ENCODE results near the gene TRA2B.

The TRA2B gene

GRCh38 chr3:185954366-185954723 is 16.5 kb upstream of the TRA2B start:
- DNase-seq (ENCODE audit: low read depth in 2 of 3, low spot score in 1 of 3) = no peak

GRCh38 chr3:185950728-185951127 is 12.9 kb upstream of the TRA2B start:
- no peak for DNase-seq (ENCODE audit: low read depth in 2 of 3, low spot score in 1 of 3)

- no peak for DNase-seq (ENCODE audit: low read depth in 2 of 3, low spot score in 1 of 3)
Measured at GRCh38 chr3:185949515-185949914, 11.7 kb upstream of the TRA2B start.

- no peak for DNase-seq (ENCODE audit: low read depth in 2 of 3, low spot score in 1 of 3)
Measured at GRCh38 chr3:185948292-185948691, 10.5 kb upstream of the TRA2B start.

DNA sequence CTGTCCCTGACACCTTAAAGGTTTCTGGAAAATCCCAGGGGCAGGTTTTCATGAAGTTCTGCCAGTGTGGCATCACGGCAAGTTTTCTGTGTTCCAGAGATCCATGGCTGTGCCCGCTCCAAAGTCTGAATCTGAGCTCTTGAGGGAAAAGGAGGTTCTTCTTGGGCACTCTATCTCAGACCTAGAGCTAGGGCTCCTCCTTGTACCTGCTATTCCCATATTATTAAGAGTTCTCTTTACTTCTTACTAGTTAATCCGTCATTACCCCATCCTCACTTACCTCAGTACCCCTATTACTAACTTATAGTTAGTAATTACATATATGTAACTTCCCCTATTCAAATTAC is 5.9 kb upstream of the TRA2B start:
- no peak for DNase-seq (ENCODE audit: low read depth in 2 of 3, low spot score in 1 of 3)

DNA sequence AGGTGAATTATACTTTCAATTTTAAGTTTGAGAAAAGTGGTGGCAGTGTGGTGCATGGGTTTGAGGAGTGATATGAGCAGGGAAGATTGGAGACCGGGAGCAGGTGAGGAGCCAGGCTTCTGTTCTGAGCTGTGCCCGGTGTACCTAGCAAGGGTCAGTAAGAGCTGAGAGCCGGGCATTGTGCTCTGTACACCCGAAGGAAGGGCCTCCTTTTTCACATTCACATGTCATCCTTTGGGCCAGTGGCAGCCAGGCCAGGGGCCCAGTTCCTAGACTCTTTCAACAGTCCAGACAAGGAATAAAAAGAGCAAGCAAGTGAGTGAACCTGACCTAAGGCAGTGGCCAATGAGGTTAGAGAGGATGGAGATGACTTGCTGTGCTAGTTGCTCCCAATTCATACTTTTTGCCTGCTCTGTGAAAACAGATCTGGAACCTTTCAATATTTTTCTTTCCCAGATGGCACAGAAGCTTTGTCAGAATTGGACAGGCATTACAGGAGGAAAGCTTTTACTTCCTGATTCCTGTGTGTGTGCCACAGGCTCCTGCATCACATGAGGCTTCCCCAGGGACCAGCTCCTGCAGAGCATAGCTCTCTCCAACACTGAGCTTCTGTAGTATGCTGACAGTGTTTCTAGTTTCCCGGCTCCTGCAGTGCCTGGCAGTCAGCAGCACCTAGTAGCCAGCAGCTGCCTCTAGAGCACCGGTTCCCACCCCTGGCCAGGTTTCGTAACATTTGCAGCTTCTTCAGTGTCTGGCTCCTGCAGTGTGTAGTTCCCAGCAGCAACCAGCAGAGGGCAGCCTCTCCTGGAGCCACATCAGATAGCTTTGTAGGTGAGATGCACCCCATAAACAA is 5.3 kb upstream of the TRA2B start:
- peak; percentile 73 to 83 (median 77) for DNase-seq (ENCODE audit: low read depth in 2 of 3, low spot score in 1 of 3)

- DNase-seq (ENCODE audit: low read depth in 2 of 3, low spot score in 1 of 3) = no peak
Measured at GRCh38 chr3:185942396-185942795, 4.6 kb upstream of the TRA2B start.

- no peak for DNase-seq (ENCODE audit: low read depth in 2 of 3, low spot score in 1 of 3)
Measured at GRCh38 chr3:185940951-185941350, 3.1 kb upstream of the TRA2B start.

DNA sequence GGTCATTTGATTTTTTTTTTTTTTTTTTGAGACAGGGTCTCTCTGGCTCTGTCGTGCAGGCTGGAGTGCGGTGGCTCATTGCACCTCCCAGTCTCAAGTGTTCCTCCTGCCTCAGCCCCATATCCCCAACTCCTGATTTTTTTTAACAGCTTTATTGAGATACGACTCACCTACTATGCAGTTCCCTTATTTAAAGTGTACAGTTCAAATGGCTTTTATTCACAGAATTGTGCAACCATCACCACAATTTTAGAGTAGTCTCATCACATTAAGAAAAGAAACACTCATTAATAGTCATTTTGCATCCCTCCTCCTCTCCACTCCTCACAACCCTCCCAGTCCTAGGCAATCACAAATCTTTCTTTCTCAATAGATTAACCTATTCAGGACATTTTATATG is 1.9 kb upstream of the TRA2B start:
- DNase-seq (ENCODE audit: low read depth in 2 of 3, low spot score in 1 of 3) = no peak

DNA sequence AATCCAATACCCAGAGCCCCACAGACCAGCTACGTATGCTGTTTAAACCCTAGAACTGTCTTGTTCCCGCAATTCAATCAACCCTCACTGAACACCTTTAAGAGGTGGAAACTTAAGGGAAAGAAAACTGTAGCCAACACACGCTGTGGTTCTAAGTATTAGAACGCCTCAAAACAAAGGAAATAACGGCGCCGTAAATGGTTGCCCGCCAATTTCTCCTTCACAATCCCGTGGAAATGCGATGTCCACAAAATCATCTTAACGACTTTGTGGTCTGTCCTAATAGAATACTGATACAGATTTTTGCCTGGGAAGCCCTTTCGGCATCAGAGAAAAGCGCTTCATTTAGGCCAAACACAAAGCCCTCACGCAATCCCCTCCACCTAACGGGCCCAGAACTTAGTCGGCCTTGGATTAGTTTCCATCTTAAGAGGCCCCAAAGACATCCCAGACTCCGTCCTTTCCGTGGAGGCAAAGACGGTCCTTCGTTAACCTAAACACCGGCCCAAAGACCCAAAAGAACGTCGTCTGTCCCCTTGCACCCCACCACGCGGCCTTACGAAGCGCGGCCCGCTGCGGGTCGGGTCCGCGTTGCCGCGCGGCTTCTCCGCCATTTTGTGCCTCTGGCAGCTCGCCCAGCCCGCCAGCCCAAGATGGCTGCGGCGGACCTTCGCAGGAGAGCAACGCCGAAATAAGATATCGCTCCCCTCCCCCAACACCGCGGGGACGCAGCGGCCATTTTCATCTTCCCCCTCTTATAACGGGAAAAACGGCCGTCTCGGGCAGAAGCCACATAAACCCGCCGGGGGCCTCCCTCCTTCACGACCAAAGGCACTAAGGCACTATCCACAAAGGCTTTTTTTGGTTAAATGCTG is 763 bp downstream of the TRA2B start:
- DNase-seq (ENCODE audit: low read depth in 2 of 3, low spot score in 1 of 3) = peak; percentile 79 to 85 (median 79)

DNA sequence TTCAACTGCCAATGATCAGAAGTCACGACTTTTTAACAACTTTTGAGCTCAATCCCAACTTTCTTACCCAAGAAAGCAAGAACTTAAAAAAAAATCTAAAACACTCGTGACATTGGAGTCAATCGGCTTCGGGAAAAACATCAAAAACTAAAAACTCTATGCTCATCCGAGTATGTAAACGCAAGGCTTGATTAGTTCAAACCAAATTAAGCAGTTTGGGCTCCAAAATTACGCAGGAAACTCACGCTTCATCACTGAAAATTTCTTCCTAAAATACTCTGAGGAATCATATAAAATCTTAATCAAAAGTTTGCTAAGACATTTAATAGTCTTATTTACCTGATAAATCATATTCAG is 1.6 kb downstream of the TRA2B start:
- DNase-seq (ENCODE audit: low read depth in 2 of 3, low spot score in 1 of 3) = no peak

DNA sequence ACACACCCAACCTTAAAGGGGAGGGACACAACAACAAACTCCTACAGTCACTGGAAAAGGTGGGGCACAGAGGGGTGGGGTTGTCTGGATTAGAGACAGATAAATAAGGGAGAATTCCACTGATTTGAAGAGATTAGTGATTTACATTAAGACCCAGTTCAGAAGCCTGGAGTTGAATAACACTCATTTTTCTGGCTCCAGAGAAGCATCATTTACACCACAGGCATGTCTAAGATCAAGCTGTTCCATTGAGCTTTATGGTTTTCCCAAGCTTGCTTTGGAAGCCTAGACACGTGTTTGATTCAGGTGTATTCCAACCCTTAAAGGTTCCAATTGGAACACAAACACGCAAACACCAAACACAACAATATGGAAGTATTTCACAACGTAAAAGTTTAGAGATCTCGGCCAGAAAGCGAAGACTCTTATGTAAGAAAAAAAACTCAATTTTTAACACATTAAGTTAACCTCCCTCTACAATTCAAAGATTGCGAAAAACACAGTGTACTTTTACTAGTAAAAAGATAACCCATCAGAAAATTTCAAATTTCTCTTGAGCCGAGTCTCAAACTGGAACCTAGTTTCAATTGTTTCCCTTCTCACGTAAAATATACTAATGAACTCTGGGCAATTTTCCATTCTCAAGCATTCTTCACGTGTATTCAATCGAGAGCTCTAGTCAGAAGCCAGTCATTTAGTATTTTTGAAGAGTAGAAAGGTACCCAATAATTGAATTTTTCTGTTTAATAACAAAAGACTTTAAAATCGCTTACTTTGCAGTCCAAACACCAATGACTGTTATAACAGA is 2.1 kb downstream of the TRA2B start:
- no peak for DNase-seq (ENCODE audit: low read depth in 2 of 3, low spot score in 1 of 3)

DNA sequence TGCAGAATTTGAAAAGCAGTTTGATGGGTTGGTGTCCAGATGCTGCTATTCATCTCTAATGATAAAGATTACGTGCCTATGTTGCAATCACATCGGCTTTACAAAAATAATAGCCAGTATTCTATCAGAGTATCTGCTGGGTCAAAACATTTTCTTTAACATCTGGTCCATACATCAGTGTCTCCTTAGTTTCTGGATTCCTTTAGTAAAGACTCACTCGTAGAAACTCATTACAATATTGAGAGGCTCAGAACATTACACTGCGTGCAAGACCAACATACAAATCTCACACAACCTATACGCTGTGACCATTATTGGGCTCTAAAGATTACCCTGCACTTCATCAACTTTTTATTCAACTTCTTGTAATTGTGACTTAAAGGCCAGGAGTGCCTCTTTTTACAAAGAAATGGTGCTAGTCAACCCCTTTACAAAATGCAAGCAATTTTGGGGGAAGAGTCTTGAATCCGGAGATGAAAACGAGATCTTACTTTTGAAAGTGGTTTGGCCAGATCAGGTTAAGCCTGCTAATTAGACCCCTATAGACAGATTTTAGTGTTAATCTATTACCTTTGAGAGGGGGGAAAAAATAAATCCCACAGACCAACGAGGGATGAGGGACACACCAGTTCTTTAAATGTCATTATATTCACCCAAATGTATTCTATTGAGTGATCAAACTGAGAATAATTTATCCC is 2.9 kb downstream of the TRA2B start:
- no peak for DNase-seq (ENCODE audit: low read depth in 2 of 3, low spot score in 1 of 3)

DNA sequence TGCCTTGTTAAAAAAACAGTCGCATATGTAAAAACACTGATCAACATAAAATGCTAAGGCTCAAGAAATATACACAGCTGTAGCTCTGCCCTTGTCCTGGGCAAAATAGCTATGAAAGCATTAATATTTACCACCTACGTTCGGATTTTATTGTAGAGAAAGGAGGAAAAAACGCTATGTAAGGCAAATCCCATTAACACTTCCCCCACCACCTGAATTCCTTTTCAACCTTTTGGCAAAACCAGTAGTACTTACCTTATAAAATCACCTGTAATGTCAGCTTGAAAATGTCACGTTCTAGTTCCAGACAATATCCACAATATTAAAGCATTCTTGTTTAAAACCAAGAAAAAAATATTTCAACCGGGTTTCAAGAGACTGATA is 3.6 kb downstream of the TRA2B start:
- no peak for DNase-seq (ENCODE audit: low read depth in 2 of 3, low spot score in 1 of 3)

GRCh38 chr3:185933374-185934173 is 4.2 kb downstream of the TRA2B start:
- DNase-seq (ENCODE audit: low read depth in 2 of 3, low spot score in 1 of 3) = no peak

DNA sequence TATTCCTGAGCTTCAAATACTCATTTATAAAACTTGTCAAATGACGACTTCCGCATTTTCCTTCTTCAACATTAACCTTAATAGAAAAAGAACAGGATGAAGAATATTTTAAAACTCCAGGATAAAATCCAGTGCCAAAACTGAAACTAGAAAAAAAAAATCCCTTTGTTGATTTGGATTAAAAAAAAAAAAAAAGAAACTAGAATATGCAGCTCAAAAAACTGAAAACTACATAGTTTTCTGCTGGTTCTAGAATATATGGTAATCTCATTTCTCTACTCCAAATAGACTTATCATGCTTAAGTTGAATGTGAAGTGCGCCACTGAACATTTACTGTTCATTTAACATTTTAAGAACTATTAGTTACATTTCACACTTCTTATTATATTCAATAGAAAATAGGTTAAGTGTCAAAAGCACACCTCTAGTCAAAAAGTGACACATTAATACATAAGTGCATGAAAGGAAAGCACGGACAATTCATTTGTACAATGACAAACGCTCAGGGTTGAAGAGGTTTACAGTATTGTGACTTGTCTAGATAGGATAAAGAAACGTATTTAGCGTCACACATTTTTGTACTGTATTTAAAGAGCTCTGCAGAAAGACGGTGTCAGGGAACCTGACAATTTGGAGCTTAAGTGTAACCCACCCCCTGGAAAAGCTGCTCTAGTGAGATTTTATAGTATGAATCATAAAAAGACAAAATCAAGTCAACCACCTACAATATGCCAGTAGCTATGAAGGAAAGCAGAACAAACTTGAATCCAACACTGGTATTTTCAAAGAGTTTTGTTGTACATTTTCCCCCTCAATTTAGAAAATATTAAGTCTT is 5.8 kb downstream of the TRA2B start:
- no peak for DNase-seq (ENCODE audit: low read depth in 2 of 3, low spot score in 1 of 3)

DNA sequence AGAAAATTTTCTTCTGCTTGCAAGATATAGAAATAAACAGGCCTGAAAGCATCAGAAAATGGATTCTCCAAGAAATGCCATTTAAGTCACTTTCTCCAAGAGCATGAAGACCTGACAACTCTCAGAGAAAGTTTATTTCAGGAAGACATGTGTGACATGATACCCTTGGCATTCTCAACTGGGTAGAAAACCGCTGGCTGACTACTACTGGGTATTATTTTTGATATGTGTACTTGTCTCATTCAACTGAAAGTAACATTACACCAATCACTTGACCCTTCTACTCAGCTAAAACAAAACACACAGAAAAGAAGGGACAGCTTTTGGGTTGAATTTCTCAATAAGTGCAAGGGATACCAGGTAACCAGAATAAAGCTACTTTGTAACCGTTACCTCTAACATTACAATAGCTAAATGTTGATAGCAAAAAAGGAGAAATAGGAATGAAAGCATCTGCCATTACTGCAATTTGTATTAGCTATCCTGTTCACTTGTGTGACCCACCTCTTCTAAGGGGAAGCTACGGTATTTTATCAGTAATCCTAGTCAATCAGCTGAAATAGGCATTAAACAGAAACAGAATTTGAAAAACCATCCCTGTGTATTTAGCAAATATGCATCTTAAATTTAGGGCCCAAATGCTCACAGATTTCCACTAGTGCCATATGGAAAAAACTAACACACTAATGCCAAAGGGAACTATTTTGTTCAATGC is 7.3 kb downstream of the TRA2B start:
- no peak for DNase-seq (ENCODE audit: low read depth in 2 of 3, low spot score in 1 of 3)

GRCh38 chr3:185929192-185930151 is 8.3 kb downstream of the TRA2B start:
- DNase-seq (ENCODE audit: low read depth in 2 of 3, low spot score in 1 of 3) = no peak

All from stimulated activated CD4-positive, alpha-beta T cell treated with anti-CD3 and anti-CD28 coated beads, Interleukin-12 subunit alpha, Interleukin-12 subunit beta, amount 100 ng/mL, for 48 hours (primary cell).